Measurements from ENCODE around the gene NBL1. TPM values are rescaled to one million over a fixed set of nuclear protein-coding genes. Genes with fewer than 3 reads are reported as not detected.

The NBL1 gene
- total and polyA plus RNA-seq, 9 of the 15 experiments (the other 6 are each of a cell fraction or from before 2014, with no cell fraction given), result 0.10 to 3.7 (median 1.8) TPM; not detected in 1

DNA sequence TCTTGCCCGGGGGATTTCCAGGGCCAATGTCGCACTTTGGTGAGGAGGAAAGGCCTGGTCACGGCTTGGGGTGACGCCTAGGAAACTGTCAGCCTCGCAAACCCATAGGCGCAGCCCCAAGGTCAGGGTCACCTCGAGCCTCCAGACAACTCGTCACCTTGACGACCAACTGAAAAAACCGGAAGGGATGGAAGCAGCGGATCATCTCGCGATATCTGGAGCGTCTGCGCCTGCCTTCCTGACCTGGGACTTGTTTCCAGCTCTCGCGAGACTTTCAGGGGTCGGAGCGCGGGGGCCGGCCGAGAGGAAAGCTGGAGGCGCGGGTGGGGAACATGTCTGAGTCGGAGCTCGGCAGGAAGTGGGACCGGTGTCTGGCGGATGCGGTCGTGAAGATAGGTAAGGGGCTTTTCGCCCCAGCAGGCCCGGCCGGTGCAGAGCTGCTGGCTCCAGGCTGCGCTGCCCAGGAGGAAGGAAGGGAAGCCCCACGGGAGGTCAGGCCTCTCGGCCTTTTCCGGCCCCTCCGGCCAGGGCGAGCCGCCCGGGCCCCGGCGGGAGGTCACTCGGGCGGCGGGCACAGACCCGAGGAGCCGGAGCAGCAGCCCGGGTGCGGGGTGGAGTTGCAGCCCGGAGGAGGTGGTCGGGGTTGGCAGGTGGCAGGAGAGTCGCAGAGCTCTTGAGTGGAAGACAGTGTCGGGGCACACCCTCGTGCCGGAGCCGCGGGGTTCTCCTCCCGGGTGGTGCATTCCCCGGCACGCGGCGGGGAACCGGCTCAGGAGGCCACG is 47.2 kb upstream of the NBL1 start (continued):
- no peak for TF ChIP-seq KDM2B (CRISPR knock-in tag; IDR thresholded peaks at IDR 0.05)
- no peak for TF ChIP-seq ZNF133 (CRISPR knock-in tag; IDR thresholded peaks at IDR 0.05)
- no peak for TF ChIP-seq RB1 (IDR thresholded peaks at IDR 0.05; ENCODE audit: low read depth)
- no peak for TF ChIP-seq ZNF124 (CRISPR knock-in tag; IDR thresholded peaks at IDR 0.05)
- peak; percentile 58; the same call in 1 of the 2 replicates for TF ChIP-seq JUND (IDR thresholded peaks at IDR 0.05; ENCODE audit: borderline replicate concordance, low read depth, low read length)
- TF ChIP-seq JUND (tag; IDR thresholded peaks at IDR 0.05; ENCODE audit: borderline replicate concordance, low read depth, low read length), result no peak; the same call in 2 of the 3 replicates
- TF ChIP-seq POLR2AphosphoS5 (IDR thresholded peaks at IDR 0.05; ENCODE audit: control insufficient read depth, insufficient read depth, low read depth, low read length), result peak; percentile 87
- peak in 1 of 2 experiments; percentile 91; a peak in 2 of 4 replicates for TF ChIP-seq CSDE1 (IDR thresholded peaks at IDR 0.05)
- TF ChIP-seq COPS2 (conservative IDR thresholded peaks at IDR 0.05), result no peak
- TF ChIP-seq, protein P1, sequence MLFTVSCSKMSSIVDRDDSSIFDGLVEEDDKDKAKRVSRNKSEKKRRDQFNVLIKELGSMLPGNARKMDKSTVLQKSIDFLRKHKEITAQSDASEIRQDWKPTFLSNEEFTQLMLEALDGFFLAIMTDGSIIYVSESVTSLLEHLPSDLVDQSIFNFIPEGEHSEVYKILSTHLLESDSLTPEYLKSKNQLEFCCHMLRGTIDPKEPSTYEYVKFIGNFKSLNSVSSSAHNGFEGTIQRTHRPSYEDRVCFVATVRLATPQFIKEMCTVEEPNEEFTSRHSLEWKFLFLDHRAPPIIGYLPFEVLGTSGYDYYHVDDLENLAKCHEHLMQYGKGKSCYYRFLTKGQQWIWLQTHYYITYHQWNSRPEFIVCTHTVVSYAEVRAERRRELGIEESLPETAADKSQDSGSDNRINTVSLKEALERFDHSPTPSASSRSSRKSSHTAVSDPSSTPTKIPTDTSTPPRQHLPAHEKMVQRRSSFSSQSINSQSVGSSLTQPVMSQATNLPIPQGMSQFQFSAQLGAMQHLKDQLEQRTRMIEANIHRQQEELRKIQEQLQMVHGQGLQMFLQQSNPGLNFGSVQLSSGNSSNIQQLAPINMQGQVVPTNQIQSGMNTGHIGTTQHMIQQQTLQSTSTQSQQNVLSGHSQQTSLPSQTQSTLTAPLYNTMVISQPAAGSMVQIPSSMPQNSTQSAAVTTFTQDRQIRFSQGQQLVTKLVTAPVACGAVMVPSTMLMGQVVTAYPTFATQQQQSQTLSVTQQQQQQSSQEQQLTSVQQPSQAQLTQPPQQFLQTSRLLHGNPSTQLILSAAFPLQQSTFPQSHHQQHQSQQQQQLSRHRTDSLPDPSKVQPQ (CRISPR knock-in tag; IDR thresholded peaks at IDR 0.05; ENCODE audit: borderline replicate concordance), result no peak
- TF ChIP-seq, protein P2, sequence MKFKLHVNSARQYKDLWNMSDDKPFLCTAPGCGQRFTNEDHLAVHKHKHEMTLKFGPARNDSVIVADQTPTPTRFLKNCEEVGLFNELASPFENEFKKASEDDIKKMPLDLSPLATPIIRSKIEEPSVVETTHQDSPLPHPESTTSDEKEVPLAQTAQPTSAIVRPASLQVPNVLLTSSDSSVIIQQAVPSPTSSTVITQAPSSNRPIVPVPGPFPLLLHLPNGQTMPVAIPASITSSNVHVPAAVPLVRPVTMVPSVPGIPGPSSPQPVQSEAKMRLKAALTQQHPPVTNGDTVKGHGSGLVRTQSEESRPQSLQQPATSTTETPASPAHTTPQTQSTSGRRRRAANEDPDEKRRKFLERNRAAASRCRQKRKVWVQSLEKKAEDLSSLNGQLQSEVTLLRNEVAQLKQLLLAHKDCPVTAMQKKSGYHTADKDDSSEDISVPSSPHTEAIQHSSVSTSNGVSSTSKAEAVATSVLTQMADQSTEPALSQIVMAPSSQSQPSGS (CRISPR knock-in tag; IDR thresholded peaks at IDR 0.05), result no peak
- TF ChIP-seq, protein P3, sequence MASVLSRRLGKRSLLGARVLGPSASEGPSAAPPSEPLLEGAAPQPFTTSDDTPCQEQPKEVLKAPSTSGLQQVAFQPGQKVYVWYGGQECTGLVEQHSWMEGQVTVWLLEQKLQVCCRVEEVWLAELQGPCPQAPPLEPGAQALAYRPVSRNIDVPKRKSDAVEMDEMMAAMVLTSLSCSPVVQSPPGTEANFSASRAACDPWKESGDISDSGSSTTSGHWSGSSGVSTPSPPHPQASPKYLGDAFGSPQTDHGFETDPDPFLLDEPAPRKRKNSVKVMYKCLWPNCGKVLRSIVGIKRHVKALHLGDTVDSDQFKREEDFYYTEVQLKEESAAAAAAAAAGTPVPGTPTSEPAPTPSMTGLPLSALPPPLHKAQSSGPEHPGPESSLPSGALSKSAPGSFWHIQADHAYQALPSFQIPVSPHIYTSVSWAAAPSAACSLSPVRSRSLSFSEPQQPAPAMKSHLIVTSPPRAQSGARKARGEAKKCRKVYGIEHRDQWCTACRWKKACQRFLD (CRISPR knock-in tag; IDR thresholded peaks at IDR 0.05), result no peak
- peak; percentile 72; the same call in 1 of the 2 replicates for TF ChIP-seq KLF1 (tag; IDR thresholded peaks at IDR 0.05)
- no peak for TF ChIP-seq ZKSCAN8 (CRISPR knock-in tag; IDR thresholded peaks at IDR 0.05)
- TF ChIP-seq KDM4B (IDR thresholded peaks at IDR 0.05; ENCODE audit: borderline replicate concordance in 2 of 2, low read depth in 1 of 2), result no peak; a peak in 1 of 4 replicates
- TF ChIP-seq THRAP3 (IDR thresholded peaks at IDR 0.05; ENCODE audit: borderline replicate concordance), result no peak
- no peak for TF ChIP-seq ZNF584 (CRISPR knock-in tag; IDR thresholded peaks at IDR 0.05; ENCODE audit: low read depth)
- no peak for TF ChIP-seq BRF1 (IDR thresholded peaks at IDR 0.05; ENCODE audit: borderline replicate concordance, extremely low read depth, insufficient read length)
- peak; percentile 73 for TF ChIP-seq HDAC3 (IDR thresholded peaks at IDR 0.05; ENCODE audit: borderline replicate concordance, partially characterized antibody)
- 0 out of 2 replicates have a peak, but pooled peaks have one; percentile 50 for TF ChIP-seq SRSF1 (IDR thresholded peaks at IDR 0.05; ENCODE audit: low read depth, low read length)
- TF ChIP-seq BCOR (IDR thresholded peaks at IDR 0.05), result no peak; the same call in 1 of the 2 replicates
- TF ChIP-seq TFAM (CRISPR knock-in tag; conservative IDR thresholded peaks at IDR 0.05), result no peak
- TF ChIP-seq FOXP1 (CRISPR knock-in tag; IDR thresholded peaks at IDR 0.05), result peak; percentile 71; the same call in 1 of the 2 replicates
